Measurements from ENCODE around the gene BCO1.

BCO1 gene

GRCh38 chr16:81314603-81315270, 76.2 kb downstream of the BCO1 start, which contains the start of gene GAN:
Gene GAN, plus strand, starts transcription at chr16:81314962. Its CDS starts 152 bp downstream, at chr16:81315114.
- no peak for TF ChIP-seq CTCF (IDR thresholded peaks at IDR 0.05)

DNA sequence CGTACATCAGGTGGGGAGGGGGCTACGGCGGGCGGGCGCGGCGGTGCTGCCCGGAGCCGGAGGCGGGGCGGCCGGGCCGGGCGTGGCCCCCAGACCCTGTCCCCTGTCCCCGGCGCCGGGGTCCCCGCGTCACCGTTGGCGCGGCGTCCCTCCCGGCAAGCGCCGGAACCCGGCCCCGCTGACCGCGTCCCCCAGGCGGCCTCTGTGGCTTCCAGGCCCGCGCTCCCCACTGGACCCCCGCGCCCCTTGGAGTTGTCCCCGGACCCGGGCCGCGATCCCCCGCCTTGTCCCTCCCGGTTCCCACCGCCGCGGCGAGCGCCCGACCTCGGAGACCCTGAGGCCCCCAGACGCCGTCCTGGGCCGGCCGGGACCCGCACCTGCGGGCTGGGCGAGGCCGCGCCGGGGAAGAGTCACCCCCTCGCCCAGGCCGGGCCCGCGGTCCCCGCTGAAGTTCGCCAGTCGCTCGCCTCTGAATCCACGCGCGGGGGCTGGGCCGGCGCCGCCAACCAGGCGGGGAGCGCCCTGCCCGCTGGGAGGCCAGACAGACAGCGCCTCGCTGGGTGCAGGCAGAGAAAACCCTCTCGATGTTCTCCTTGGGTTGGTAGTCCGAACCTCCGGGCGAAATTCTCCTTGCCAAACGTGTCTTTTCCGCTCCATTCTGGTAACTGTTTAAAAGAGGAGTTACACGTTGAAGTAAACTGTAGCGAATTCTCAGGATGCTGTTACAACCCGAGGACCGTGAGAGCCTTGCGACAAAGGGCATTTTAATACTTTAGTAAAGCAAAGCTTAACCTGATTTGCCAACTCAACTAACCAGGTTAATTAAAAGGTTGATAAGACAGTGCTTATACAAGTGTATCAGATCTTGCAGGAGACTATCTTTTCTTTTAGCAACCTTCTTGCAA, 77.0 kb downstream of the BCO1 start:
- TF ChIP-seq CTCF (IDR thresholded peaks at IDR 0.05) = no peak

GRCh38 chr16:81316176-81316496, 77.6 kb downstream of the BCO1 start:
- TF ChIP-seq CTCF (IDR thresholded peaks at IDR 0.05) = no peak

DNA sequence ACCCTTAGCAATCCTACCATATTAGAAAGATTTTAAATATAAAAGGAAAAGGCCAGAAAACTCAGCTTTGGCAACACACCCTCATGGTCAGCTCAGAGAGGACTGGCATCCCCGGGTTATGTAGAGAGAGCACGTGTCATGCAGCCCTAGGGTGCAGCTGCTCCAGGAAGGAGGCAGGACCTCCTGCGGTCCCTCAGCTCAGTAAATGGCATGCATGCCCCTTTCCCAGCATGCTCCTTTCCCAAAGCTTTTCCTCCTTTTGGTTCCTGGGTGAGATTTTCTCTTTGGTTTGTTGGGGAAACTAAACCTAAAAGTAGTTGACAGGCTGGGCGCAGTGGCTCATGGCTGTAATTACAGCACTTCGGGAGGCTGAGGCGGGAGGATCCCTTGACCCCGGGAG, 80.2 kb downstream of the BCO1 start:
- TF ChIP-seq CTCF (IDR thresholded peaks at IDR 0.05) = no peak

DNA sequence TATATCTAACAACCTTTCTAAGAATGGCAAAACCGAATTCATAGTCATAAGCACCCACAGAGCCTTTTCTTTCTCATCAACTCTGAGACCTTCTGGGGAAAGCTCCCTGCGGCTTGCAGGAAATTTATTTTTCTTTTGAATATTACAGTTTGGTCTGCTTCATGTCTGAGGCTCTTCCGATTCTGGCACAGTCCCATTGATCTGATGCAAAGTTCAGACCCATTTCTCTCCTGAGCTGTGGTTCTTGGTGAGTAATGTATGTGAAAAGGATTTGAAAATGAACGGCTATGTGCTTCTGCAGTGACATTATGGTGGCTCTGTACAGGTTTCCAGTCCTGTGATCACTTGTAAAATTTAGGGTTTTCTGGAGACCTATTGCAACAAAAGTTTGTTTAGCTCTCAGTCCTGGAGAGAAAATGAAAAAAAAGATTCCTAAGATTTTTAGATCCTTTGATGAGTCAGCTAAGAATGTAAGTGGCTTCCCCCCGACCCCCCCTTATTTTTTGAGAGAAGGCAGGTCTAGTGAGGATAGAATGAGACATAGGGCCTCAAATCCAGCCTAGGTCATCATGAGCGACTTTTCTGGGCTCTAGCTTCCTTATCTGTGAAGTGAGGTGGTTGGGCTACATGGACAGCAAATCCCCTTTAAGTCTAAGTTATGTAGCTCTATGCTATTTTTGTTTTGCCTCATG, 80.9 kb downstream of the BCO1 start:
- TF ChIP-seq CTCF (IDR thresholded peaks at IDR 0.05) = no peak

DNA sequence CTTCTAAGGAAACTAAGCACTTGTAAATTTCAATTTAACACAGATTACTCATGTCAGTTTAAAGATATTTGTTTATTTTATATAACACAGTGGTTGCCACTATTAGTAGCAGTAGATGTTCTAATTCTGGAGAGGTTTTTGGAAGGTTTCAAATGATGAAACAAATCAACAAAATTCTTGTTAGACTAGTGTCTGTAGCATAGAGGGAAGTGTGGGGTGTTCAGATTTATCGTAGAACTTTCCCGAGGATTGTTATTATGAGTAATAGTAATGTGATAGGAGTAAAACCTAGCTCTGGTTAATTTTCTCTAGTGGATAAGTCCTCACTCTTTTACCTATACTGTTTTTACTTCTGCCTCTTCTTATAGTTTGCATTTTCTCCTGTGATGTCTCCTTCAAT, 82.5 kb downstream of the BCO1 start:
- TF ChIP-seq CTCF (IDR thresholded peaks at IDR 0.05) = no peak

GRCh38 chr16:81321536-81321935, 83.0 kb downstream of the BCO1 start:
- no peak for TF ChIP-seq CTCF (IDR thresholded peaks at IDR 0.05)

Data from LNCAP (cell line).